ENCODE results near the gene KLK15.

The KLK15 gene, protein sequence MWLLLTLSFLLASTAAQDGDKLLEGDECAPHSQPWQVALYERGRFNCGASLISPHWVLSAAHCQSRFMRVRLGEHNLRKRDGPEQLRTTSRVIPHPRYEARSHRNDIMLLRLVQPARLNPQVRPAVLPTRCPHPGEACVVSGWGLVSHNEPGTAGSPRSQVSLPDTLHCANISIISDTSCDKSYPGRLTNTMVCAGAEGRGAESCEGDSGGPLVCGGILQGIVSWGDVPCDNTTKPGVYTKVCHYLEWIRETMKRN

DNA sequence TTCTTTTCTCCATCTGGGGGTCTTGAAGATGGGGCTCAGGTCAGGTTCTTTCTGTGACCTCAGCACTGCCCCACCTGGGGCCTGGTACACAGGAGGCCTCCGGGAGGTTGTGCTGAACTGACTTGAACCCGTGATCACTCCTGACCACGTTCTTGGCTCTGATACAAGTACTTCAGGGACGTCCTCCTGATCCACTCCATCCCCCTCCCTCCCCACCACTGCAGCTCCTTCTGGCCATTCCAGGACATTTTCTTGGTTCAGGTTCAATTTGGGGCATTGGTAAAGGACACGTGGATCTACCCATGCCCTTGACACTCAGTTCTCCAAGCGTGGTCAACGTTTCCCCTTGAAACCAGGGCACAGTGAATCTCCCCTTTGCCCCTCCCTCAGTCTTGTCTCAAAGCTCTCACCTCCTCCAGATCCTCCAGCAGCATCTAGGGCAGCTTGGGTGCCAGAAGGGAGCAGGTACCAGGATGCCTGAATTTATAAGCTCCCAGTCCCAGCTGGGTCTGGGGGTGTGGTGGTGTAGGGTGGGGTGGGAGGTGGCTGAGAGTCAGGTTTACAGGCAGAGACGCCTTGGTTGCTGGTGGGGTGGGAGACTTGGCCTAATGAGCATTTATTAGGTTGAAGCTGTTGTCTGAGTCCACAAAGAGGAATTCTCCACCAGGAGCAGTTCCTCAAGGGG lies at the start of gene KLK15:
Gene KLK15, minus strand, starts transcription at position 458 of the 685 bp plus-strand sequence. CDS start 2,082 bp downstream, outside the sequence.
- DNase-seq = no peak

DNA sequence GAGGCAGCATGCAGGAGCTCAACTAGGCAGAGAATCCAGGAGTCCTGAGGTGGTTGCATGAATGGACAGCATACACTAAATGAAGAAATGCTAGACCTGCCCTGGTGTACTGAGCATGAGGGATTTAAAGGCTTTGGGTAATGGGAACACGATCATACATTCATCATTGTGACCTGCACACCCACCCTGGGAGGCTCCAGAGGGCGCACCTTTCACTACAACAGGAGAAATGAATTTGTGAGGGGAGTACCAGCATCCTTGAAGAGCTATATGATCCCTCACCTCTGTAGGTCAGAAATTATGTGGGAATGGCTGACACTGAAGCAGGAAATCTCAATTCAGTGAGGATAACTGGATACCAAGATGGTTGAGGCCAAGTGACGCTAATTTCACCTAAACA lies 48.8 kb upstream of the KLK15 start:
- no peak for DNase-seq

DNA sequence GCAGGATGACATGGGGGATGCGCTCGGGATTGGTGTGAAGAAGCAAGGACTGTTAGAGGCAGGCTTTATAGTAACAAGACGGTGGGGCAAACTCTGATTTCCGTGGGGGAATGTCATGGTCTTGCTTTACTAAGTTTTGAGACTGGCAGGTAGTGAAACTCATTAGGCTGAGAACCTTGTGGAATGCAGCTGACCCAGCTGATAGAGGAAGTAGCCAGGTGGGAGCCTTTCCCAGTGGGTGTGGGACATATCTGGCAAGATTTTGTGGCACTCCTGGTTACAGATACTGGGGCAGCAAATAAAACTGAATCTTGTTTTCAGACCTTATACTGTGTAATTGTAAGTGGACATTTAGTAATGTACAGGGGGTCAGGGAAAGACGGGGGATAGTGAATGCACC lies 46.9 kb upstream of the KLK15 start:
- no peak for DNase-seq

DNA sequence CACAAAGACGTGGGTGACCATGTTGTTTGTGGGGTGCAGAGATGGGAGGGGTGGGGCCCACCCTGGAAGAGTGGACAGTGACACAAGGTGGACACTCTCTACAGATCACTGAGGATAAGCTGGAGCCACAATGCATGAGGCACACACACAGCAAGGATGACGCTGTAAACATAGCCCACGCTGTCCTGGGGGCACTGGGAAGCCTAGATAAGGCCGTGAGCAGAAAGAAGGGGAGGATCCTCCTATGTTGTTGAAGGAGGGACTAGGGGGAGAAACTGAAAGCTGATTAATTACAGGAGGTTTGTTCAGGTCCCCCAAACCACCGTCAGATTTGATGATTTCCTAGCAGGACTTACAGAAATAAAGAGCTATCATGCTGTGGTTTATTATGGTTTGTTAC lies 45.5 kb upstream of the KLK15 start:
- DNase-seq = no peak

DNA sequence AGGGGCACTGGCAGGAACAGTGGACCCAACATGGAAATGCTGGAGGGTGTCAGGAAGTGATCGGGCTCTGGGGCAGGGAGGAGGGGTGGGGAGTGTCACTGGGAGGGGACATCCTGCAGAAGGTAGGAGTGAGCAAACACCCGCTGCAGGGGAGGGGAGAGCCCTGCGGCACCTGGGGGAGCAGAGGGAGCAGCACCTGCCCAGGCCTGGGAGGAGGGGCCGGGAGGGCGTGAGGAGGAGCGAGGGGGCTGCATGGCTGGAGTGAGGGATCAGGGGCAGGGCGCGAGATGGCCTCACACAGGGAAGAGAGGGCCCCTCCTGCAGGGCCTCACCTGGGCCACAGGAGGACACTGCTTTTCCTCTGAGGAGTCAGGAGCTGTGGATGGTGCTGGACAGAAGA lies 44.0 kb upstream of the KLK15 start:
- DNase-seq = no peak

DNA sequence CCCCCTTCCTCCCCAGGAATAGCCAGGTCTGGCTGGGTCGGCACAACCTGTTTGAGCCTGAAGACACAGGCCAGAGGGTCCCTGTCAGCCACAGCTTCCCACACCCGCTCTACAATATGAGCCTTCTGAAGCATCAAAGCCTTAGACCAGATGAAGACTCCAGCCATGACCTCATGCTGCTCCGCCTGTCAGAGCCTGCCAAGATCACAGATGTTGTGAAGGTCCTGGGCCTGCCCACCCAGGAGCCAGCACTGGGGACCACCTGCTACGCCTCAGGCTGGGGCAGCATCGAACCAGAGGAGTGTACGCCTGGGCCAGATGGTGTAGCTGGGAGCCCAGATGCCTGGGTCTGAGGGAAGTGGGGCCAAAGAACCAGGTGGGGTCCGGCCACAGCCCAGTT lies 43.1 kb upstream of the KLK15 start:
- no peak for DNase-seq

DNA sequence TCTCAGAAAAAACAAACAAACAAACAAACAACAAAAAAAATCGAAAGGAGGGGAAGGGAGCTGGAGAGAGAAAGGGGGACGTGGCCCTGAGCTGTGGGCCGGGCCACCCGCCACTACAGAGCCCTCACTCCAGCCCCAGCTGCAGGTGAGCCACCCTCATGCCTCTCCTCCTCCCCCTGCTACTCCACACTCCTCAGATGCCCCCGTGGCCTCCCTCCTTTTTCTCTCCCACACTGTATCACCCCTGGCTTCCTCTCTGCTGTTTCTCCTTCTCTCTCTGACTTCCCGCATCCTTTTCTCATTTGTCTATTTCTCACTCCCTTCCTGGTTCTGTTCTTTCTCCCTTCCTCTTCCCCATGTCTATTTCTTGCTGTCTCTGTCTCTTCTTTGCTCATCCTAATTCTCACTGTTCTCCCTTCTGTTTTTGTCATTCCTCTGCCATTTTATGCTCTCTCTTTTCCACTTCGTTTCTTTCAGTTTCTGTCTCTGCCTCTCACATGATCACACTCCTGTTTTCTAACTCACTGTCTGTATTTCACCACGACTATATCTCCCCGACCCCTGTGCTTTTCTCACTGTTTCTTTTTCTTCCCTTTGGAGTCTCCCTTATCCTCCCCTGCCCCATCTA lies 42.5 kb upstream of the KLK15 start:
- no peak for DNase-seq

DNA sequence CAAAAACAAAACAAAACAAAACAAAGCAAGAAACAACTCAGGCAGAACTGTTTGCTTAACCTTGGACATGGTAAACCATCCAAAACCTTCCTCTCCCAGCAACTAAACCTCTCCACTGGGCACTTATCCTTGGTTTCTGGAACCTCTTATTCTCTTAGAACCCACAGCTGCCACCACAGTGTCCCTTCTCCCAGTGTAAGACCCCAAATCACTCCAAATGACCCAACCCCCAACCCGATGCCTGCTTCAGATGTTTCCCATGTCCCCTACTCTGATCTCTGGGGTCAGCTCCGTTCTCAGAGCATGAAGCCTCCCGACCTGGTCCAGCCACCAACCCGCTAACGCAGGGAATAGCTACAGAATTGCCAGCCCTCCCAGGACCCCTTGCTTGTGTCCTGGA lies 40.8 kb upstream of the KLK15 start:
- DNase-seq = no peak

DNA sequence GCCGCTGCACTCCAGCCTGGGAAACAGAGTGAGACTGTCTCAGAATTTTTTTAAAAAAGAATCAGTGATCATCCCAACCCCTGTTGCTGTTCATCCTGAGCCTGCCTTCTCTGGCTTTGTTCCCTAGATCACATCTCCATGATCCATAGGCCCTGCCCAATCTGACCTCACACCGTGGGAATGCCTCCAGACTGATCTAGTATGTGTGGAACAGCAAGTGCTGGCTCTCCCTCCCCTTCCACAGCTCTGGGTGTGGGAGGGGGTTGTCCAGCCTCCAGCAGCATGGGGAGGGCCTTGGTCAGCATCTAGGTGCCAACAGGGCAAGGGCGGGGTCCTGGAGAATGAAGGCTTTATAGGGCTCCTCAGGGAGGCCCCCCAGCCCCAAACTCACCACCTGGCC lies 39.7 kb upstream of the KLK15 start, which contains the start of gene KLK2:
Gene KLK2, plus strand, starts transcription at position 384 of the 400 bp plus-strand sequence. CDS start 35 bp downstream, outside the sequence.
- no peak for DNase-seq

DNA sequence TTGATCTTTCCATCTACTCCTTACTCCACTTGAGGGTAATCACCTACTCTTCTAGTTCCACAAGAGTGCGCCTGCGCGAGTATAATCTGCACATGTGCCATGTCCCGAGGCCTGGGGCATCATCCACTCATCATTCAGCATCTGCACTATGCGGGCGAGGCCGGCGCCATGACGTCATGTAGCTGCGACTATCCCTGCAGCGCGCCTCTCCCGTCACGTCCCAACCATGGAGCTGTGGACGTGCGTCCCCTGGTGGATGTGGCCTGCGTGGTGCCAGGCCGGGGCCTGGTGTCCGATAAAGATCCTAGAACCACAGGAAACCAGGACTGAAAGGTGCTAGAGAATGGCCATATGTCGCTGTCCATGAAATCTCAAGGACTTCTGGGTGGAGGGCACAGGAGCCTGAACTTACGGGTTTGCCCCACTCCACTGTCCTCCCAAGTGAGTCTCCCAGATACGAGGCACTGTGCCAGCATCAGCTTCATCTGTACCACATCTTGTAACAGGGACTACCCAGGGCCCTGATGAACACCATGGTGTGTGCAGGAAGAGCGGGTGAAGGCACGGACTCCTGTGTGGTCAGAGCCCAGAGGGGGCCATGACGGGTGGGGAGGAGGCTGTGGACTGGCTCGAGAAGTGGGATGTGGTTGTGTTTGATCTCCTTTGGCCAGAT lies 37.2 kb upstream of the KLK15 start:
- no peak for DNase-seq

DNA sequence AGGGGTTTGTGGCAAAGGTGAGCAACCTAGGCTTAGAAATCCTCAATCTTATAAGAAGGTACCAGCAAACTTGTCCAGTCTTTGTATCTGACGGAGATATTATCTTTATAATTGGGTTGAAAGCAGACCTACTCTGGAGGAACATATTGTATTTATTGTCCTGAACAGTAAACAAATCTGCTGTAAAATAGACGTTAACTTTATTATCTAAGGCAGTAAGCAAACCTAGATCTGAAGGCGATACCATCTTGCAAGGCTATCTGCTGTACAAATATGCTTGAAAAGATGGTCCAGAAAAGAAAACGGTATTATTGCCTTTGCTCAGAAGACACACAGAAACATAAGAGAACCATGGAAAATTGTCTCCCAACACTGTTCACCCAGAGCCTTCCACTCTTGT lies 36.1 kb upstream of the KLK15 start:
- no peak for DNase-seq

DNA sequence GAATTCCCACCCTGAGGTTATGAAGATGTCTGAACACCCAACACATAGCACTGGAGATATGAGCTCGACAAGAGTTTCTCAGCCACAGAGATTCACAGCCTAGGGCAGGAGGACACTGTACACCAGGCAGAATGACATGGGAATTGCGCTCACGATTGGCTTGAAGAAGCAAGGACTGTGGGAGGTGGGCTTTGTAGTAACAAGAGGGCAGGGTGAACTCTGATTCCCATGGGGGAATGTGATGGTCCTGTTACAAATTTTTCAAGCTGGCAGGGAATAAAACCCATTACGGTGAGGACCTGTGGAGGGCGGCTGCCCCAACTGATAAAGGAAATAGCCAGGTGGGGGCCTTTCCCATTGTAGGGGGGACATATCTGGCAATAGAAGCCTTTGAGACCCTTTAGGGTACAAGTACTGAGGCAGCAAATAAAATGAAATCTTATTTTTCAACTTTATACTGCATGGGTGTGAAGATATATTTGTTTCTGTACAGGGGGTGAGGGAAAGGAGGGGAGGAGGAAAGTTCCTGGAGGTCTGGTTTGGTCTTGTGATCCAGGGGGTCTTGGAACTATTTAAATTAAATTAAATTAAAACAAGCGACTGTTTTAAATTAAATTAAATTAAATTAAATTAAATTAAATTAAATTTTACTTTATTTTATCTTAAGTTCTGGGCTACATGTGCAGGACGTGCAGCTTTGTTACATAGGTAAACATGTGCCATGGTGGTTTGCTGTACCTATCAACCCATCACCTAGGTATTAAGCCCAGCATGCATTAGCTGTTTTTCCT lies 28.3 kb upstream of the KLK15 start:
- no peak for DNase-seq

DNA sequence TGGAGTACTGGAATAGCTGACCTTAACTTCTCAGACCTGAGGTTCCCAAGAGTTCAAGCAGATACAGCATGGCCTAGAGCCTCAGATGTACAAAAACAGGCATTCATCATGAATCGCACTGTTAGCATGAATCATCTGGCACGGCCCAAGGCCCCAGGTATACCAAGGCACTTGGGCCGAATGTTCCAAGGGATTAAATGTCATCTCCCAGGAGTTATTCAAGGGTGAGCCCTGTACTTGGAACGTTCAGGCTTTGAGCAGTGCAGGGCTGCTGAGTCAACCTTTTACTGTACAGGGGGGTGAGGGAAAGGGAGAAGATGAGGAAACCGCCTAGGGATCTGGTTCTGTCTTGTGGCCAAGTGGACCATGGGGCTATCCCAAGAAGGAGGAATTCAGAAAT lies 27.6 kb upstream of the KLK15 start:
- DNase-seq = no peak

DNA sequence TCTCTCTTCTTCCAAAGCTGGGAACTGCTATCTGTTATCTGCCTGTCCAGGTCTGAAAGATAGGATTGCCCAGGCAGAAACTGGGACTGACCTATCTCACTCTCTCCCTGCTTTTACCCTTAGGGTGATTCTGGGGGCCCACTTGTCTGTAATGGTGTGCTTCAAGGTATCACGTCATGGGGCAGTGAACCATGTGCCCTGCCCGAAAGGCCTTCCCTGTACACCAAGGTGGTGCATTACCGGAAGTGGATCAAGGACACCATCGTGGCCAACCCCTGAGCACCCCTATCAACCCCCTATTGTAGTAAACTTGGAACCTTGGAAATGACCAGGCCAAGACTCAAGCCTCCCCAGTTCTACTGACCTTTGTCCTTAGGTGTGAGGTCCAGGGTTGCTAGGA lies 26.5 kb upstream of the KLK15 start:
- DNase-seq = no peak

DNA sequence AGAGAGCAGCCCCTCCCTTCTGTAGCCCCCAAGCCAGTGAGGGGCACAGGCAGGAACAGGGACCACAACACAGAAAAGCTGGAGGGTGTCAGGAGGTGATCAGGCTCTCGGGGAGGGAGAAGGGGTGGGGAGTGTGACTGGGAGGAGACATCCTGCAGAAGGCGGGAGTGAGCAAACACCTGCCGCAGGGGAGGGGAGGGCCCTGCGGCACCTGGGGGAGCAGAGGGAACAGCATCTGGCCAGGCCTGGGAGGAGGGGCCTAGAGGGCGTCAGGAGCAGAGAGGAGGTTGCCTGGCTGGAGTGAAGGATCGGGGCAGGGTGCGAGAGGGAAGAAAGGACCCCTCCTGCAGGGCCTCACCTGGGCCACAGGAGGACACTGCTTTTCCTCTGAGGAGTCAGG lies 25.5 kb upstream of the KLK15 start:
- peak; percentile 73 for DNase-seq

DNA sequence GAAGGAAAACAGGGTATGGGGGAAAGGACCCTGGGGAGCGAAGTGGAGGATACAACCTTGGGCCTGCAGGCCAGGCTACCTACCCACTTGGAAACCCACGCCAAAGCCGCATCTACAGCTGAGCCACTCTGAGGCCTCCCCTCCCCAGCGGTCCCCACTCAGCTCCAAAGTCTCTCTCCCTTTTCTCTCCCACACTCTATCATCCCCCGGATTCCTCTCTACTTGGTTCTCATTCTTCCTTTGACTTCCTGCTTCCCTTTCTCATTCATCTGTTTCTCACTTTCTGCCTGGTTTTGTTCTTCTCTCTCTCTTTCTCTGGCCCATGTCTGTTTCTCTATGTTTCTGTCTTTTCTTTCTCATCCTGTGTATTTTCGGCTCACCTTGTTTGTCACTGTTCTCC lies 24.0 kb upstream of the KLK15 start:
- DNase-seq = no peak

DNA sequence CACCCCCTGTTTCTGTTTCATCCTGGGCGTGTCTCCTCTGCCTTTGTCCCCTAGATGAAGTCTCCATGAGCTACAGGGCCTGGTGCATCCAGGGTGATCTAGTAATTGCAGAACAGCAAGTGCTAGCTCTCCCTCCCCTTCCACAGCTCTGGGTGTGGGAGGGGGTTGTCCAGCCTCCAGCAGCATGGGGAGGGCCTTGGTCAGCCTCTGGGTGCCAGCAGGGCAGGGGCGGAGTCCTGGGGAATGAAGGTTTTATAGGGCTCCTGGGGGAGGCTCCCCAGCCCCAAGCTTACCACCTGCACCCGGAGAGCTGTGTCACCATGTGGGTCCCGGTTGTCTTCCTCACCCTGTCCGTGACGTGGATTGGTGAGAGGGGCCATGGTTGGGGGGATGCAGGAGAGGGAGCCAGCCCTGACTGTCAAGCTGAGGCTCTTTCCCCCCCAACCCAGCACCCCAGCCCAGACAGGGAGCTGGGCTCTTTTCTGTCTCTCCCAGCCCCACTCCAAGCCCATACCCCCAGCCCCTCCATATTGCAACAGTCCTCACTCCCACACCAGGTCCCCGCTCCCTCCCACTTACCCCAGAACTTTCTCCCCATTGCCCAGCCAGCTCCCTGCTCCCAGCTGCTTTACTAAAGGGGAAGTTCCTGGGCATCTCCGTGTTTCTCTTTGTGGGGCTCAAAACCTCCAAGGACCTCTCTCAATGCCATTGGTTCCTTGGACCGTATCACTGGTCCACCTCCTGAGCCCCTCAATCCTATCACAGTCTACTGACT lies 21.4 kb upstream of the KLK15 start, which contains the start of gene KLK3:
Gene KLK3, plus strand, starts transcription at position 280 of the 775 bp plus-strand sequence. Its CDS starts 41 bp downstream, at position 321.
- DNase-seq = no peak

DNA sequence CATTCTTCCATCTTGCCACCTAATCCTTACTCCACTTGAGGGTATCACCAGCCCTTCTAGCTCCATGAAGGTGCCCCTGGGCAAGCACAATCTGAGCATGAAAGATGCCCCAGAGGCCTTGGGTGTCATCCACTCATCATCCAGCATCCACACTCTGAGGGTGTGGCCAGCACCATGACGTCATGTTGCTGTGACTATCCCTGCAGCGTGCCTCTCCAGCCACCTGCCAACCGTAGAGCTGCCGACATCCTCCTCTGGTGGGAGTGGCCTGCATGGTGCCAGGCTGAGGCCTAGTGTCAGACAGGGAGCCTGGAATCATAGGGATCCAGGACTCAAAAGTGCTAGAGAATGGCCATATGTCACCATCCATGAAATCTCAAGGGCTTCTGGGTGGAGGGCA lies 18.2 kb upstream of the KLK15 start:
- DNase-seq = no peak

DNA sequence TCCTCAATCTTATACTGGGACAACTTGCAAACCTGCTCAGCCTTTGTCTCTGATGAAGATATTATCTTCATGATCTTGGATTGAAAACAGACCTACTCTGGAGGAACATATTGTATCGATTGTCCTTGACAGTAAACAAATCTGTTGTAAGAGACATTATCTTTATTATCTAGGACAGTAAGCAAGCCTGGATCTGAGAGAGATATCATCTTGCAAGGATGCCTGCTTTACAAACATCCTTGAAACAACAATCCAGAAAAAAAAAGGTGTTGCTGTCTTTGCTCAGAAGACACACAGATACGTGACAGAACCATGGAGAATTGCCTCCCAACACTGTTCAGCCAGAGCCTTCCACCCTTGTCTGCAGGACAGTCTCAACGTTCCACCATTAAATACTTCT lies 17.4 kb upstream of the KLK15 start:
- DNase-seq = no peak

DNA sequence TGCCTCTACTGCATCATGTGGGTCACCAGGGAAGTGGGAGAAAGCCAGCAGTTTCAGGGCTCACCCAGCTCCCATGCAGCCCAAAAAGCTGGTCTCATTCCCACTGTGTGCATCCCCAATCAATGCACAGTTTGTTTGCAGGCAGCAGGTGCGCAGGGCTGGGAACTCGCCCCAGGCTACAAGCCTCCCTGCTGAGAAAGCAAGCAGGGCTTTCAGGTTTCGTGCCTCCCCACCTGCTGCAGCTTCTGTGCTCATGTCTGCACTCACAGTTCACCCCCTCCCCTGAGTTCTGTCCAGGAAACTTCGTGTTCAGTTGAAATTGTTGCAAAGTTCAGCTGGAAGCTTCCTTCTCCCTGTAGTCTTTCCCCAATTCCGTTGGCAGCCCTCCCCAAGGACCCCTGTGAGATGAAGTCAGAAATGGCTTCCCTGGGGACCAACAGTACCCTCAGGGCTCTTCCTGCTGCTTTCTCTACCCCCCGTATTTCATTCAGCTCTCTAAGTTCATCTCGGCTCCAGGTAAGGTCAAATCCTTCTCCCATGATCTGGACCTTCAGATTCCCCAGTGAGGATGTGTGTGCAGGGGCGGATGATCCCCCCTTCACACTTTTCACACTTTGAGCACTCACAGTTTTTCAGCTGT lies 11.0 kb upstream of the KLK15 start:
- DNase-seq = no peak

DNA sequence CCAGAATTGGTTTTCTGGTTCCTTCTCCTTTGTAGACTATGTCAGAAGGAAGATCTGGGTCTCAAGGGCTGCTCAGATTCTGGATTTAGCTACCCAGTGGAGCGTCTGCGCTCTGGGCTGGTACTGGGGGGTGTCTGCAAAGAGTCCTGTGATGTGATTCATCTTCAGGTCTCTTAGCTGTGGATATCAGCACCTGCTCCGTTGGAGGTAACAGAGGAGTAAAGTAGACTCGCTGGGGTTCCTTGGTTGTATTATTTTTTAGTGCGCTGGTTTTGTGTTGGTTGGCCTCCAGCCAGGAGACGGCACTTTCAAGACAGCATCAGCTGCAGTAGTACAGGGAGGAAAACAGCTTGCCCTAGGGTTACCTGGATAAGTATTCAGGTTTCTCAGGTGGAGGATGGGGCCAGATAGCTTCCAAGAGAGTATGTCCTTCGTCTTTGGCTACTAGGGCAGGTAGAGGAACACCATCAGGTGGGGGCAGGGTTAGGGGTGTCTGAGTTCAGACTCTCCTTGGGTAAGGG lies 10.4 kb upstream of the KLK15 start:
- no peak for DNase-seq

Data from NCI-H187 treated with DMSO at 0.1 percent for 48 hours (cell line).